Fibroblast of peridontal ligament (primary cell): ENCODE data around the gene TBC1D1.
"Not testable (repeated sequence)": the region's sequence is repeated elsewhere in the genome, so short reads cannot be mapped to it uniquely, and the experiment has no call there.

Source experiments
- DNase-seq: peaks from one replicate; pipeline ENCODE4 v3.0.0-alpha.2; 2010; ENCODE audit errors: extremely low read depth

TBC1D1 gene

GRCh38 chr4:38015886-38016515, 125.1 kb downstream of the TBC1D1 start:
- peak; percentile 54 for DNase-seq

- DNase-seq, result no peak
Observed at GRCh38 chr4:38016698-38017097, 125.8 kb downstream of the TBC1D1 start.

- DNase-seq, result no peak
Observed at GRCh38 chr4:38017609-38018008, 126.7 kb downstream of the TBC1D1 start.

- no peak for DNase-seq
Observed at GRCh38 chr4:38020386-38020785, 129.5 kb downstream of the TBC1D1 start.

- DNase-seq, result not testable (repeated sequence)
Observed at GRCh38 chr4:38020961-38021360, 130.1 kb downstream of the TBC1D1 start.

GRCh38 chr4:38021751-38022150, 130.9 kb downstream of the TBC1D1 start:
- DNase-seq, result no peak

GRCh38 chr4:38023347-38024205, 132.7 kb downstream of the TBC1D1 start:
- no peak for DNase-seq

- no peak for DNase-seq
Observed at GRCh38 chr4:38024206-38024509, 133.3 kb downstream of the TBC1D1 start.

- DNase-seq, result no peak
Observed at GRCh38 chr4:38025665-38026064, 134.8 kb downstream of the TBC1D1 start.

- no peak for DNase-seq
Observed at GRCh38 chr4:38026158-38026740, 135.4 kb downstream of the TBC1D1 start.

- DNase-seq, result peak; percentile 40
Observed at GRCh38 chr4:38030023-38030422, 139.1 kb downstream of the TBC1D1 start.

GRCh38 chr4:38034986-38035882, 144.3 kb downstream of the TBC1D1 start:
- peak; percentile 86 for DNase-seq

- no peak for DNase-seq
Observed at GRCh38 chr4:38036548-38036947, 145.7 kb downstream of the TBC1D1 start.

GRCh38 chr4:38037612-38038011, 146.7 kb downstream of the TBC1D1 start:
- DNase-seq, result no peak

- no peak for DNase-seq
Observed at GRCh38 chr4:38040619-38041018, 149.7 kb downstream of the TBC1D1 start.

GRCh38 chr4:38044060-38044459, 153.2 kb downstream of the TBC1D1 start:
- DNase-seq, result no peak

- DNase-seq, result no peak
Observed at GRCh38 chr4:38045289-38045988, 154.6 kb downstream of the TBC1D1 start.

GRCh38 chr4:38046727-38047489, 156.0 kb downstream of the TBC1D1 start:
- peak; percentile 52 for DNase-seq

- DNase-seq, result no peak
Observed at GRCh38 chr4:38049545-38050170, 158.8 kb downstream of the TBC1D1 start.
